ENCODE measurements around the gene CDH22. TPM values are rescaled to one million over a fixed set of nuclear protein-coding genes. Genes with fewer than 3 reads are reported as not detected.

The CDH22 gene
- total and polyA plus RNA-seq, 9 of the 15 experiments (the other 6 are each of a cell fraction or from before 2014, with no cell fraction given): 0.07 to 0.08 TPM; not detected in 7

GRCh38 chr20:46212876-46213275, 95.4 kb downstream of the CDH22 start:
- ATAC-seq (no peak), DNase-seq (ENCODE audit: extremely low read depth in 1 of 4, low spot score in 3 of 4) (no peak), FAIRE-seq (no peak)
- in situ Hi-C loops (cut with MboI) (no loop called here), intact Hi-C loops (cut with micrococcal nuclease) (no loop called here)
- no peak overlapping the region; a peak in 1 of 4 replicates for H3K9ac ChIP-seq (ENCODE audit: insufficient read depth in 1 of 2, low read depth in 2 of 2, low read length in 2 of 2)
- TF ChIP-seq TOE1 (IDR thresholded peaks at IDR 0.05; ENCODE audit: borderline replicate concordance) (no peak), TOE1 (CRISPR knock-in tag; IDR thresholded peaks at IDR 0.05; ENCODE audit: borderline replicate concordance, low read depth) (no peak), ZNF165 (CRISPR knock-in tag; IDR thresholded peaks at IDR 0.05; ENCODE audit: borderline replicate concordance) (no peak), ZNF12 (CRISPR knock-in tag; IDR thresholded peaks at IDR 0.05) (no peak), BCOR (IDR thresholded peaks at IDR 0.05) (no peak), FOXM1 (IDR thresholded peaks at IDR 0.05; ENCODE audit: low read depth) (no peak), FOXM1 (CRISPR knock-in tag; IDR thresholded peaks at IDR 0.05; ENCODE audit: low read depth) (no peak), ZNF398 (CRISPR knock-in tag; IDR thresholded peaks at IDR 0.05) (no peak)
- TF ChIP-seq, protein P1, sequence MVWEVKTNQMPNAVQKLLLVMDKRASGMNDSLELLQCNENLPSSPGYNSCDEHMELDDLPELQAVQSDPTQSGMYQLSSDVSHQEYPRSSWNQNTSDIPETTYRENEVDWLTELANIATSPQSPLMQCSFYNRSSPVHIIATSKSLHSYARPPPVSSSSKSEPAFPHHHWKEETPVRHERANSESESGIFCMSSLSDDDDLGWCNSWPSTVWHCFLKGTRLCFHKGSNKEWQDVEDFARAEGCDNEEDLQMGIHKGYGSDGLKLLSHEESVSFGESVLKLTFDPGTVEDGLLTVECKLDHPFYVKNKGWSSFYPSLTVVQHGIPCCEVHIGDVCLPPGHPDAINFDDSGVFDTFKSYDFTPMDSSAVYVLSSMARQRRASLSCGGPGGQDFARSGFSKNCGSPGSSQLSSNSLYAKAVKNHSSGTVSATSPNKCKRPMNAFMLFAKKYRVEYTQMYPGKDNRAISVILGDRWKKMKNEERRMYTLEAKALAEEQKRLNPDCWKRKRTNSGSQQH (CRISPR knock-in tag; IDR thresholded peaks at IDR 0.05): no peak
- H3K4me3 ChIP-seq: no peak overlapping the region
- no peak overlapping the region for H3K4me2 ChIP-seq (ENCODE audit: insufficient read depth, low read length)
- CTCF ChIA-PET (ENCODE audit: low intra/inter-chr PET ratio): no interaction called here
- H2AFZ ChIP-seq (ENCODE audit: low read depth, low read length): no peak overlapping the region
- H3K79me2 ChIP-seq (ENCODE audit: control insufficient read depth, insufficient read depth, low read length): no peaks in the 10 kb centered on the region
- H4K20me1 ChIP-seq (replicated peaks; ENCODE audit: control insufficient read depth, insufficient read depth, low read length): peaks cover 22% of the 10 kb centered on the region
- no peaks in the 10 kb centered on the region for H3K9me3 ChIP-seq (replicated peaks; ENCODE audit: control insufficient read depth, insufficient read depth, low read depth, low read length)
- peaks cover 11 to 26% of the 10 kb centered on the region in 2 experiments; a peak in 3 of 5 replicates for H3K4me1 ChIP-seq (replicated peaks in 1 of 2; ENCODE audit: control insufficient read depth in 2 of 2, insufficient read depth in 2 of 2, low read length in 2 of 2)
- POLR2A ChIA-PET: interaction anchor here (0.5 kb wide), 1 partner anchor 53 kb away, joined by 3 read pairs; no protein-coding TSS in a partner anchor
- H3K36me3 ChIP-seq (ENCODE audit: control insufficient read depth, insufficient read depth, low read length): no peaks in the 10 kb centered on the region
- no peaks in the 10 kb centered on the region for H3K9me1 ChIP-seq (ENCODE audit: control insufficient read depth, insufficient read depth, low read length)
- BruUV-seq (replicated peaks): no TSS peak
- peaks cover 24 to 48% of the 10 kb centered on the region in 2 experiments for H3K27me3 ChIP-seq (ENCODE audit: control insufficient read depth in 2 of 2, insufficient read depth in 2 of 2, low read length in 2 of 2)
- WGBS (ENCODE audit: insufficient coverage, low coverage, missing lambda C conversion rate): 0% methylated on average over 11 of the region's 11 CpGs
- H3K27ac ChIP-seq (ENCODE audit: extremely low read depth, low read depth, low read length): no peak overlapping the region
